ENCODE measurements around the gene PAFAH2.

DNA sequence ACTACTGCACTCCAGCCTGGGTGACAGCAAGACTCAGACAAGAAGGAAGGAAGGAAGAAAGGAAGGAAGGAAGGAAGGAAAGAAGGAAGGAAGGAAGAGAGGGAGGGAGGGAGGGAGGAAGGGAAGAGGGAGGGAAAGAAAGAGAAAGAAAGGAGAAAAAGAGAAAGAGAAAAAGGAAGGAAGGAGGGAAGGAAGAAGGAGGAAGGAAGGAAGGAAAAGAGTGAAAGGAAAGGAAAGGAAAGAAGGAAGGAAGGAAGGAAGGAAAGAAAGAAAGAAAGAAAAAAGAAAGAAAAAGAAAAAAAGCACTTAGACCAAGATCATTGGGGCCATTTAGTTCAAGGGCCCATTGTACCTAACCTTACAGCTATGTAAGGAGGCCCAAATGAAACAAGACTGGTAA, 42.3 kb downstream of the PAFAH2 start:
- TF ChIP-seq, protein P1, sequence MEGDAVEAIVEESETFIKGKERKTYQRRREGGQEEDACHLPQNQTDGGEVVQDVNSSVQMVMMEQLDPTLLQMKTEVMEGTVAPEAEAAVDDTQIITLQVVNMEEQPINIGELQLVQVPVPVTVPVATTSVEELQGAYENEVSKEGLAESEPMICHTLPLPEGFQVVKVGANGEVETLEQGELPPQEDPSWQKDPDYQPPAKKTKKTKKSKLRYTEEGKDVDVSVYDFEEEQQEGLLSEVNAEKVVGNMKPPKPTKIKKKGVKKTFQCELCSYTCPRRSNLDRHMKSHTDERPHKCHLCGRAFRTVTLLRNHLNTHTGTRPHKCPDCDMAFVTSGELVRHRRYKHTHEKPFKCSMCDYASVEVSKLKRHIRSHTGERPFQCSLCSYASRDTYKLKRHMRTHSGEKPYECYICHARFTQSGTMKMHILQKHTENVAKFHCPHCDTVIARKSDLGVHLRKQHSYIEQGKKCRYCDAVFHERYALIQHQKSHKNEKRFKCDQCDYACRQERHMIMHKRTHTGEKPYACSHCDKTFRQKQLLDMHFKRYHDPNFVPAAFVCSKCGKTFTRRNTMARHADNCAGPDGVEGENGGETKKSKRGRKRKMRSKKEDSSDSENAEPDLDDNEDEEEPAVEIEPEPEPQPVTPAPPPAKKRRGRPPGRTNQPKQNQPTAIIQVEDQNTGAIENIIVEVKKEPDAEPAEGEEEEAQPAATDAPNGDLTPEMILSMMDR (IDR thresholded peaks at IDR 0.05; ENCODE audit: insufficient read depth, low read length), result no peak
- no peak for TF ChIP-seq POLR2AphosphoS5 (IDR thresholded peaks at IDR 0.05; ENCODE audit: low read depth)
- TF ChIP-seq, protein P2, sequence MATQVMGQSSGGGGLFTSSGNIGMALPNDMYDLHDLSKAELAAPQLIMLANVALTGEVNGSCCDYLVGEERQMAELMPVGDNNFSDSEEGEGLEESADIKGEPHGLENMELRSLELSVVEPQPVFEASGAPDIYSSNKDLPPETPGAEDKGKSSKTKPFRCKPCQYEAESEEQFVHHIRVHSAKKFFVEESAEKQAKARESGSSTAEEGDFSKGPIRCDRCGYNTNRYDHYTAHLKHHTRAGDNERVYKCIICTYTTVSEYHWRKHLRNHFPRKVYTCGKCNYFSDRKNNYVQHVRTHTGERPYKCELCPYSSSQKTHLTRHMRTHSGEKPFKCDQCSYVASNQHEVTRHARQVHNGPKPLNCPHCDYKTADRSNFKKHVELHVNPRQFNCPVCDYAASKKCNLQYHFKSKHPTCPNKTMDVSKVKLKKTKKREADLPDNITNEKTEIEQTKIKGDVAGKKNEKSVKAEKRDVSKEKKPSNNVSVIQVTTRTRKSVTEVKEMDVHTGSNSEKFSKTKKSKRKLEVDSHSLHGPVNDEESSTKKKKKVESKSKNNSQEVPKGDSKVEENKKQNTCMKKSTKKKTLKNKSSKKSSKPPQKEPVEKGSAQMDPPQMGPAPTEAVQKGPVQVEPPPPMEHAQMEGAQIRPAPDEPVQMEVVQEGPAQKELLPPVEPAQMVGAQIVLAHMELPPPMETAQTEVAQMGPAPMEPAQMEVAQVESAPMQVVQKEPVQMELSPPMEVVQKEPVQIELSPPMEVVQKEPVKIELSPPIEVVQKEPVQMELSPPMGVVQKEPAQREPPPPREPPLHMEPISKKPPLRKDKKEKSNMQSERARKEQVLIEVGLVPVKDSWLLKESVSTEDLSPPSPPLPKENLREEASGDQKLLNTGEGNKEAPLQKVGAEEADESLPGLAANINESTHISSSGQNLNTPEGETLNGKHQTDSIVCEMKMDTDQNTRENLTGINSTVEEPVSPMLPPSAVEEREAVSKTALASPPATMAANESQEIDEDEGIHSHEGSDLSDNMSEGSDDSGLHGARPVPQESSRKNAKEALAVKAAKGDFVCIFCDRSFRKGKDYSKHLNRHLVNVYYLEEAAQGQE (IDR thresholded peaks at IDR 0.05; ENCODE audit: insufficient replicate concordance, low read depth), result no peak

All from HL-60 (cell line).